B cell (primary cell): Measurements from ENCODE around the gene HHAT. TPM values are rescaled to one million over a fixed set of nuclear protein-coding genes. Genes with fewer than 3 reads are reported as not detected.

Experiments
- ATAC-seq: fragments of 200-7000 bp; cut with Tn5 transposase; one replicate; pipeline ENCODE4 v1.10.0; 2021; ENCODE audit warnings: low read depth, mild to moderate bottlenecking, moderate number of reproducible peaks, moderate library complexity
- CTCF ChIA-PET: fragments of 350-600 bp; sonication (Branson Sonifier 250); formaldehyde crosslinking; loops from one replicate; lab custom pipeline; 2021; ENCODE audit warnings: antibody characterized with exemption, inconsistent platforms; lab: Charles Lee
- POLR2A ChIA-PET: fragments of 350-600 bp; sonication (Branson Sonifier 250); formaldehyde crosslinking; loops from one replicate; lab custom pipeline; 2021; ENCODE audit warnings: antibody characterized with exemption; lab: Charles Lee
- DNase-seq: peaks from one replicate; pipeline ENCODE4 v3.0.0; 2013
- H2AFZ ChIP-seq: 2 replicates; pipeline ENCODE4 v1.6.1; 2012; ENCODE audit warnings: mild to moderate bottlenecking, low read depth, low read length; ENCODE audit not compliant: insufficient read depth, poor library complexity, severe bottlenecking
- H3K27ac ChIP-seq, 2 donors: 1 replicate in 1 of 2; 2 replicates in 1 of 2; pipeline ENCODE4 v1.5.1; 2012 to 2013; ENCODE audit warnings: low read length in 2 of 2, mild to moderate bottlenecking in 2 of 2, moderate library complexity in 1 of 2
- H3K27me3 ChIP-seq, 4 experiments: fragments of 200-600 bp in 1 of 4; sonication (generic) in 1 of 4; replicated peaks in 1 of 4; 1 replicate in 2 of 4; 2 replicates in 2 of 4; pipeline versions ENCODE4 v1.6.1 to v1.7.0; 2013 to 2016; ENCODE audit warnings: low read length in 3 of 4, mild to moderate bottlenecking in 2 of 4, mixed read lengths in 1 of 4, moderate library complexity in 1 of 4; ENCODE audit not compliant: insufficient read depth in 4 of 4, control insufficient read depth in 3 of 4; ENCODE audit errors: control extremely low read depth in 1 of 4
- H3K36me3 ChIP-seq, 2 experiments: replicated peaks in 1 of 2; 1 replicate in 1 of 2; 2 replicates in 1 of 2; pipeline versions ENCODE4 v1.6.1 to v1.7.1; 2013; ENCODE audit warnings: low read length in 1 of 2; ENCODE audit not compliant: insufficient read depth in 2 of 2, control insufficient read depth in 1 of 2; ENCODE audit errors: control extremely low read depth in 1 of 2, extremely low read depth in 1 of 2
- H3K4me1 ChIP-seq, 2 donors: fragments of 200-600 bp in 1 of 2; sonication (generic) in 1 of 2; 1 replicate in 1 of 2; 2 replicates in 1 of 2; pipeline versions ENCODE4 v1.5.1 to v1.6.1; 2013 to 2017; ENCODE audit warnings: low read length in 2 of 2; ENCODE audit not compliant: control insufficient read depth in 2 of 2, insufficient read depth in 2 of 2
- H3K4me2 ChIP-seq: replicated peaks from 2 replicates; pipeline ENCODE3; 2012; ENCODE audit warnings: mild to moderate bottlenecking, low read depth, low read length; ENCODE audit not compliant: poor library complexity, severe bottlenecking
- H3K4me3 ChIP-seq, 5 experiments: fragments of 200-600 bp in 1 of 5; sonication (generic) in 1 of 5; 1 replicate in 3 of 5; 2 replicates in 2 of 5; pipeline versions ENCODE4 v1.5.1 to v1.7.0; 2011 to 2016; ENCODE audit warnings: low read length in 4 of 5, mild to moderate bottlenecking in 4 of 5, low read depth in 2 of 5, control low read depth in 1 of 5, moderate library complexity in 1 of 5; ENCODE audit not compliant: insufficient read depth in 1 of 5; ENCODE audit errors: control extremely low read depth in 1 of 5, extremely low read depth in 1 of 5
- H3K79me2 ChIP-seq: fragments of 200-600 bp; sonication (generic); one replicate; pipeline ENCODE4 v1.6.0; 2016; ENCODE audit warnings: low read length; ENCODE audit not compliant: control insufficient read depth, insufficient read depth
- H3K9ac ChIP-seq: fragments of 200-600 bp; sonication (generic); 2 replicates; pipeline ENCODE4 v1.6.1; 2017; ENCODE audit warnings: mild to moderate bottlenecking, low read length, moderate library complexity
- H3K9me3 ChIP-seq, 3 donors: one replicate each; pipeline versions ENCODE4 v1.6.1 to v1.7.1; 2013; ENCODE audit warnings: low read length in 2 of 3; ENCODE audit not compliant: control insufficient read depth in 2 of 3, insufficient read depth in 1 of 3; ENCODE audit errors: control extremely low read depth in 1 of 3
- H4K20me1 ChIP-seq: 2 replicates; pipeline ENCODE4 v1.6.0; 2012; ENCODE audit warnings: mild to moderate bottlenecking, low read length; ENCODE audit not compliant: insufficient read depth, control insufficient read depth, poor library complexity, severe bottlenecking
- H3K27ac Mint-ChIP-seq: one replicate; pipeline ENCODE4 v1.8.0; 2021; ENCODE audit warnings: mixed read lengths
- H3K27me3 Mint-ChIP-seq: one replicate; pipeline ENCODE4 v1.8.0; 2021; ENCODE audit warnings: mixed read lengths
- H3K4me1 Mint-ChIP-seq: one replicate; pipeline ENCODE4 v1.8.0; 2021; ENCODE audit warnings: mixed read lengths
- H3K4me3 Mint-ChIP-seq: one replicate; pipeline ENCODE4 v1.8.0; 2021; ENCODE audit warnings: mixed read lengths
- H3K9me3 Mint-ChIP-seq: one replicate; pipeline ENCODE4 v1.8.0; 2022; ENCODE audit warnings: mixed read lengths; ENCODE audit not compliant: insufficient read depth
- EZH2 ChIP-seq: IDR thresholded peaks from 2 replicates; pipeline ENCODE4 v1.6.1; 2012; ENCODE audit warnings: borderline replicate concordance, low read depth, mild to moderate bottlenecking, moderate library complexity, low read length; ENCODE audit not compliant: insufficient read depth, poor library complexity, severe bottlenecking
- WGBS: methylation state at CpG from one replicate; pipeline ENCODE4 v1.1.5; 2013; ENCODE audit warnings: missing lambda C conversion rate; ENCODE audit not compliant: insufficient coverage; 5-methylcytosine and 5-hydroxymethylcytosine counted together
- intact Hi-C: fragments of 100-400 bp; cut with micrococcal nuclease; formaldehyde crosslinking; loops from one replicate; pipeline ENCODE4 v1.10.0; 2022
- polyA plus RNA-seq: library from polyadenylated mRNA; depleted of rRNA; stranded (reverse); fragments of >200 nt; gene quantifications from 2 replicates; pipeline ENCODE4 v1.2.3, GENCODE V29; 2012
- total RNA-seq, 2 donors: library from RNA; stranded (reverse); fragments of 120-200 nt in 1 of 2; gene quantifications; 1 replicate in 1 of 2; 2 replicates in 1 of 2; pipeline versions ENCODE4 v1.2.3 to v1.2.4, GENCODE V29; 2013 to 2022
- TF ChIP-seq, protein P1 (sequence below): fragments of 200-600 bp; IDR thresholded peaks from one replicate; pipeline ENCODE4 v1.8.0; 2022; ENCODE audit warnings: antibody characterized with exemption, mild to moderate bottlenecking

Gene HHAT
- total and polyA plus RNA-seq, 2 donors (not counting 1 experiment from before 2014, with no cell fraction given): 4.0 to 28.2 TPM

DNA sequence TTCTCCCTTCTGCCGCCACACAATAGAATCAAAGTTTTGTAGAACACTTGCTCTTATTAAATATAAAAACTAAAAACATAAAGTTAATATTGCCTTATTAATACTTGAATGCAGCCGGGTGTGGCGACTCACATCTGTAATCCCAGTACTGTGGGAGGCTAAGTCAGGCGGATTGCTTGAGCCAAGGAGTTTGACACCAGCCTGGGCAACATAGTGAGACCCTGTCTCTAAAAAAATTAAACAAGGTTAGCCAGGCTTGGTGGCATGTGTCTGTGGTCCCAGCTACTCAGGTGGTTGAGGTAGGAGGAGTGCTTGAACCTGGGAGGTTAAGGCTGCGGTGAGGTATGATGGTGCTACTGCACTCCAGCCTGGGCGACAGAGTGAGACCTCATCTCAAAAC, 13.2 kb upstream of the HHAT start:
- intact Hi-C loops: no loop called here
- no peak overlapping the region for H3K9ac ChIP-seq
- no peaks in the 10 kb centered on the region for H3K36me3 ChIP-seq
- H3K4me3 ChIP-seq: no peak overlapping the region
- no peak overlapping the region for H2AFZ ChIP-seq
- whole genome bisulfite sequencing: 83% methylated on average over 3 of the region's 6 CpGs
- ATAC-seq (no peak), DNase-seq (no peak)
- Mint-ChIP-seq H3K9me3 (no peaks in the 10 kb centered on the region), H3K4me3 (no peak overlapping the region), H3K27ac (no peak overlapping the region), H3K4me1 (peaks cover 6% of the 10 kb centered on the region), H3K27me3 (peaks cover 15% of the 10 kb centered on the region)
- TF ChIP-seq EZH2: no peak
- TF ChIP-seq, protein P1, sequence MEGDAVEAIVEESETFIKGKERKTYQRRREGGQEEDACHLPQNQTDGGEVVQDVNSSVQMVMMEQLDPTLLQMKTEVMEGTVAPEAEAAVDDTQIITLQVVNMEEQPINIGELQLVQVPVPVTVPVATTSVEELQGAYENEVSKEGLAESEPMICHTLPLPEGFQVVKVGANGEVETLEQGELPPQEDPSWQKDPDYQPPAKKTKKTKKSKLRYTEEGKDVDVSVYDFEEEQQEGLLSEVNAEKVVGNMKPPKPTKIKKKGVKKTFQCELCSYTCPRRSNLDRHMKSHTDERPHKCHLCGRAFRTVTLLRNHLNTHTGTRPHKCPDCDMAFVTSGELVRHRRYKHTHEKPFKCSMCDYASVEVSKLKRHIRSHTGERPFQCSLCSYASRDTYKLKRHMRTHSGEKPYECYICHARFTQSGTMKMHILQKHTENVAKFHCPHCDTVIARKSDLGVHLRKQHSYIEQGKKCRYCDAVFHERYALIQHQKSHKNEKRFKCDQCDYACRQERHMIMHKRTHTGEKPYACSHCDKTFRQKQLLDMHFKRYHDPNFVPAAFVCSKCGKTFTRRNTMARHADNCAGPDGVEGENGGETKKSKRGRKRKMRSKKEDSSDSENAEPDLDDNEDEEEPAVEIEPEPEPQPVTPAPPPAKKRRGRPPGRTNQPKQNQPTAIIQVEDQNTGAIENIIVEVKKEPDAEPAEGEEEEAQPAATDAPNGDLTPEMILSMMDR: no peak
- CTCF ChIA-PET: interaction anchor here (1.6 to 1.7 kb wide), 2 partner anchors 26 to 455 kb away, joined by 3 to 6 read pairs; no protein-coding TSS in a partner anchor
- H3K27ac ChIP-seq: no peak overlapping the region
- H3K79me2 ChIP-seq: no peaks in the 10 kb centered on the region
- H3K4me2 ChIP-seq: no peak overlapping the region
- H3K9me3 ChIP-seq: no peaks in the 10 kb centered on the region
- POLR2A ChIA-PET: no interaction called here
- H3K4me1 ChIP-seq: peaks cover 3 to 12% of the 10 kb centered on the region in 2 donors
- peaks cover 0 to 2% (median 0%) of the 10 kb centered on the region in 4 experiments for H3K27me3 ChIP-seq
- no peaks in the 10 kb centered on the region for H4K20me1 ChIP-seq

DNA sequence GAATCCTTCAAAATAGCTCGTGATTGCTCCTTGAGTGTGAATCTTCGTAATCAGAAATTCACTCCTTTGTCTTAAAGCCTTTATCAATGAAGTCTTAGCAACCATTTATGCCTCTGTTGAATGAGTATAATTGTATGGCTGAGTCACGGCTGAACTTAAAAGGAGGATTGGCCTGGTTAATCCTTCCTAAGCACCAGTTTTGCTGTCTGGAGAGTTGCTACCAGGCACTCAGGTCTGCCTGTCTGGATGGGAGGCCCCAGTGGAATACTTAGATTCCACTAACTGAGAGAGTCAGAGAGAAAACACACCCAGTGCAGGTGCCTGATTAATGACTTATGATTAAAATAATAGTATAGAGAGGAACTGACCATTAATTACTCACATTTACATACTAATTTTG, 7.6 kb upstream of the HHAT start:
- intact Hi-C loops: no loop called here
- H3K79me2 ChIP-seq: no peaks in the 10 kb centered on the region
- H3K27ac ChIP-seq: no peak overlapping the region
- H3K4me3 ChIP-seq: no peak overlapping the region
- Mint-ChIP-seq H3K9me3 (peaks cover 2% of the 10 kb centered on the region), H3K27ac (no peak overlapping the region), H3K4me3 (no peak overlapping the region), H3K4me1 (no peaks in the 10 kb centered on the region), H3K27me3 (peaks cover 40% of the 10 kb centered on the region)
- H4K20me1 ChIP-seq: no peaks in the 10 kb centered on the region
- H3K9me3 ChIP-seq: no peaks in the 10 kb centered on the region
- ChIA-PET POLR2A (no interaction called here), CTCF (interaction anchor here (1.6 kb wide), 1 partner anchor 11 kb away, joined by 5 read pairs; no protein-coding TSS in a partner anchor)
- no peaks in the 10 kb centered on the region for H3K4me1 ChIP-seq
- ATAC-seq (no peak), DNase-seq (no peak)
- no peak overlapping the region for H3K4me2 ChIP-seq
- H3K27me3 ChIP-seq: peaks cover 0 to 6% (median 0%) of the 10 kb centered on the region in 4 experiments
- WGBS: 100% methylated on average over 1 of the region's 3 CpGs
- no peak overlapping the region for H3K9ac ChIP-seq
- H3K36me3 ChIP-seq: no peaks in the 10 kb centered on the region
- TF ChIP-seq EZH2: no peak
- TF ChIP-seq, protein P1: no peak
- no peak overlapping the region for H2AFZ ChIP-seq
